ENCODE results near the gene SIPA1L3. TPM values are rescaled to one million over a fixed set of nuclear protein-coding genes. Genes with fewer than 3 reads are reported as not detected.
"Not testable (repeated sequence)": the region's sequence is repeated elsewhere in the genome, so short reads cannot be mapped to it uniquely, and the experiment has no call there.

The SIPA1L3 gene, protein sequence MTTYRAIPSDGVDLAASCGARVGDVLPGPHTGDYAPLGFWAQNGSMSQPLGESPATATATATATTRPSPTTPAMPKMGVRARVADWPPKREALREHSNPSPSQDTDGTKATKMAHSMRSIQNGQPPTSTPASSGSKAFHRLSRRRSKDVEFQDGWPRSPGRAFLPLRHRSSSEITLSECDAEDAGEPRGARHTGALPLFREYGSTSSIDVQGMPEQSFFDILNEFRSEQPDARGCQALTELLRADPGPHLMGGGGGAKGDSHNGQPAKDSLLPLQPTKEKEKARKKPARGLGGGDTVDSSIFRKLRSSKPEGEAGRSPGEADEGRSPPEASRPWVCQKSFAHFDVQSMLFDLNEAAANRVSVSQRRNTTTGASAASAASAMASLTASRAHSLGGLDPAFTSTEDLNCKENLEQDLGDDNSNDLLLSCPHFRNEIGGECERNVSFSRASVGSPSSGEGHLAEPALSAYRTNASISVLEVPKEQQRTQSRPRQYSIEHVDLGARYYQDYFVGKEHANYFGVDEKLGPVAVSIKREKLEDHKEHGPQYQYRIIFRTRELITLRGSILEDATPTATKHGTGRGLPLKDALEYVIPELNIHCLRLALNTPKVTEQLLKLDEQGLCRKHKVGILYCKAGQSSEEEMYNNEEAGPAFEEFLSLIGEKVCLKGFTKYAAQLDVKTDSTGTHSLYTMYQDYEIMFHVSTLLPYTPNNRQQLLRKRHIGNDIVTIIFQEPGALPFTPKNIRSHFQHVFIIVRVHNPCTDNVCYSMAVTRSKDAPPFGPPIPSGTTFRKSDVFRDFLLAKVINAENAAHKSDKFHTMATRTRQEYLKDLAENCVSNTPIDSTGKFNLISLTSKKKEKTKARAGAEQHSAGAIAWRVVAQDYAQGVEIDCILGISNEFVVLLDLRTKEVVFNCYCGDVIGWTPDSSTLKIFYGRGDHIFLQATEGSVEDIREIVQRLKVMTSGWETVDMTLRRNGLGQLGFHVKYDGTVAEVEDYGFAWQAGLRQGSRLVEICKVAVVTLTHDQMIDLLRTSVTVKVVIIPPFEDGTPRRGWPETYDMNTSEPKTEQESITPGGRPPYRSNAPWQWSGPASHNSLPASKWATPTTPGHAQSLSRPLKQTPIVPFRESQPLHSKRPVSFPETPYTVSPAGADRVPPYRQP (N-terminal part only)
- total RNA-seq = 1 to 10 TPM; 9.8 to 10.0 TPM
- long read RNA-seq = 0 reads

DNA sequence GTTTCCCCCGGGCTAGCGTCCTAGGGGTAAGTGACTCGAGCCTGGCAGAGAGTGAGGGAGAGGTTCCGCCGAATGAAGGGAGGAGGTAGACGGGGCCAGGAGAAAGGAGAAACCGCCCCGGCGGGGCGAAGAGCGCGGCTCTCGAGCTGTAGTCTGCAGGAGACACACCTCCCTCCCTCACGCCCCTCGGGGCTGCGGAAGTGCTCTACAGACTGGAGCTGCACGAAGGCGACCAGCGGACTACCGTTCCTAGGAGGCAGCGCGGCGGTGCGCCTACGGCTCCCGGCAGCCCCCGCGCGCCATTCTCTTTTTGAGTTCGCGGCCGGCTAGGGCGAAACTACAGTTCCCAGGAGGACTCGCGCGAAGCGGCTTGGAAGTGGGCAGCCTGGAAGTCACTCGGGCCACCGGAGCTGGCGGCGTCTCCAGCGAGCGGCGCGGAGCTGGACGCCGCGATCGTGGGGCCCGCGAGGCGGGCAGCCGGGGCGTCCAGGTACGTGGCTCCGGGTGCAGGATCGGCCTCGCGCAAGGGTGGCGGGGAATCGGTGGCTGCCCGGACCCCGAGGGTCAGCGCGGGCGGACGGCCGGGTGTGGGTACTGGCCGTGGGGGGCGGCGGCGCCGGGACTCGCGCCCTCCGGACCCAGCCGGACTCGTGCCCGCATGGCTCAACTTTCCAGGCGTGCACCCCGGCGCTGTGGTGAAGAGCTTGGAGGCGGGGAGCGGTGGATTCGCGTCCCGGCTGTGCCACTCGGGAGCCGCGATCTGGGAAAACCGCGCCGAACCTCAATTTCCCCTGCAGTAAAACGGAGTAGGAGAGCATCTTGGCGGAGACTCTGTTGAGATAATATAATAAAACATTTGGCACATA is at the start of gene SIPA1L3:
Gene SIPA1L3, plus strand, starts transcription at position 340 of the 866 bp plus-strand sequence. CDS start 174,358 bp downstream, outside the sequence.
- peak; percentile 96 for DNase-seq
- intact Hi-C loops (cut with DNase I) = loop anchor here in 1 of 2 donors (5.0 kb wide), 1 partner anchor 95 kb away; no protein-coding TSS in a partner anchor
- peak; percentile 99 for ATAC-seq

DNA sequence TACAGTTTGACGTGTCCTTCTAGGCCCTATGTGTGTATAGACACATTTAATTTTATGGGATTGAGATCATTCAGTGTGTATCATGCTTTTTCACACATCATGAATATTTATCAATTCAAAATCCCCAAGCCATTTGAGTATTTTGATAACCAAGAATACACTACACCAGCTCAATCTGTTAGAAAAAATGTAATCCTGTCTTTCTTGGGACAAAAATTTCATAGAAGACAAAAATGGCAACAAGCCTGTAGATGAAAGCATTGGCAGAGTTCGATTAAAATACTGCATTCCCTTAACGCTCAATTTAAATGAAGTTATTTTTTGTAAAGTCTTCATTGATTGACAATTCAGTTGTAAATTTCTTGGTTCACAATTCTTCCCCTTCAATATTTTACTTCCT is 42.5 kb upstream of the SIPA1L3 start:
- intact Hi-C loops (cut with DNase I) = no loop called here
- no peak for ATAC-seq
- no peak for DNase-seq

DNA sequence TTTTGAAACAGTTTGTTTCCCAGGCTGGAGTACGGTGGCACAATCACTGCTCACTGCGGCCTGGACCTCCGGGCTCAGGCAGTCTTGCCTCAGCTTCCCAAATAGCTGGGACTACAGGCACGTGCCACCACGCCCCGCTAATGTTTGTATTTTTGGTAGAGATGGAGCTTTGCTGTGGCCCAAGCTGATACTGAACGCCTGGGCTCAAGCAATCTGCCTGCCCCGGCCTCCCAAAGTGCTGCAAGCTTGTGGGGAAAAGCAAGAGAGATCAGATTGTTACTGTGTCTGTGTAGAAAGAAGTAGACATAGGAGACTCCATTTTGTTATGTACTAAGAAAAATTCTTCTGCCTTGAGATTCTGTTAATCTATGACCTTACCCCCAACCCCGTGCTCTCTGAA is 41.1 kb upstream of the SIPA1L3 start:
- intact Hi-C loops (cut with DNase I); ATAC-seq; DNase-seq: not testable (repeated sequence)

DNA sequence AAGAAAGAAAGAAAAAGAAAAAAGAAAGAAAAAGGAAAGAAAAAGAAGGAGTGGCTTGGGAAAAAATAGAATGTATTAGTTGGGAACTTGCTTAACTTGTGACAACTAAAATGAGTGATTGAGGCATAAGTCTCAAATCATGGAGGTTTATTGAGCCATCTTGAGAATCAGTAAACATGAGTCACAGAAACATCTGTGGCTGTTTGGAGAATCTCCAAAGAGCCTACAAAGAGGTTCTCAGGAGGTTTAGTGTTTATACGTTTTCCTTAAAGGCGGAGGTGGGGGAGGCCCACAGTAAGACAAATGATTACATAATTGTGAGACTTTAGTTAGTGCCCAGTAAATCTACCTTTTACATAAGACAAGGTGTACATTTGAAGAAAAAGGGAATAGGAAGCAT is 39.2 kb upstream of the SIPA1L3 start:
- no peak for ATAC-seq
- intact Hi-C loops (cut with DNase I) = no loop called here
- no peak for DNase-seq

DNA sequence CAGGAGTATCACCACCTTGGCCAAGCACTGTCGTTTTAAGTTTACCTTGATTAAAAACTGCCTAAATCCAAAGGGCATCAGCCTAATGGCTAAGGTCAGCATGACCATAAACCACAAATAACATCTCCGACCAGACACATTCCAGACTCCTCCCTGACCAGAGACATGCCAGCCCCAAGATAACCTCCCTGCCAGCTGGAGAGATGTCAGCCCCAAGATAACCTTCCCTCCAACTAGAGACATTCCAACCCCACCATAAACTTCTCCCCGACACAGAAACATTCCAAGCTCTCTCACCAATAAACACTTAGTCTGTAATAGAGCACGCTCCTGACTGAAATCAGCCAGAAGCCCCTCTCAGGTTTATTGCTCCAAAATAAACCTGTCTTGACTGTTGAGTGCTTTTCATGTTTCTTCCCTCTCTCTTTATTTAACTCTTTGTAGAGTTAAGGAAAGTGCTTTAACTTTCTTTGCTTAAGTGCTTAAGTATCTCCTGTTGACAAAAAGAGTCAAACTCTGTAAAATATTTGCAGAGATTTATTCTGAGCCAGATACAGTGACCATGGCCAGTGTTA is 37.2 kb upstream of the SIPA1L3 start:
- DNase-seq = no peak
- intact Hi-C loops (cut with DNase I) = no loop called here
- ATAC-seq = no peak

DNA sequence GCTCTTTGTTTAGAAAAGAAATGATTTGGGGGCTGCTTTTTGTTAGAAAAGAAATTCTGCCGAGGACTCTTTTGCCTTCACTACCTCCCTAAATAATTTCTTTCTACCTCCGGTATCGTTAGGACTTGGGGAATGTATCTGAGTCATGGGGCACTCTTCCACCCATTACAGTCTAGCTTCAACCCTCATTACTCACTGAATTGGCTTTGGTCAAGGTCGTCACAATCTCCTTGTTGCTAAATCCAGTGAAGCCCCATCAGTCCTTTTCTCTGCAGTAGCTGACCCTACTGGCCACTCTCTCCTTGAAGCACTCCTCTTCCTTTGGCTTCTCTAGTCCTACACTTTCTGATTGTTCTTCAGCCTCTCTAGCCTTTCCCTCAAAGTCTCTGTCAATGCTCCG is 34.6 kb upstream of the SIPA1L3 start:
- DNase-seq (no peak), ATAC-seq (no peak)
- intact Hi-C loops (cut with DNase I) = no loop called here

DNA sequence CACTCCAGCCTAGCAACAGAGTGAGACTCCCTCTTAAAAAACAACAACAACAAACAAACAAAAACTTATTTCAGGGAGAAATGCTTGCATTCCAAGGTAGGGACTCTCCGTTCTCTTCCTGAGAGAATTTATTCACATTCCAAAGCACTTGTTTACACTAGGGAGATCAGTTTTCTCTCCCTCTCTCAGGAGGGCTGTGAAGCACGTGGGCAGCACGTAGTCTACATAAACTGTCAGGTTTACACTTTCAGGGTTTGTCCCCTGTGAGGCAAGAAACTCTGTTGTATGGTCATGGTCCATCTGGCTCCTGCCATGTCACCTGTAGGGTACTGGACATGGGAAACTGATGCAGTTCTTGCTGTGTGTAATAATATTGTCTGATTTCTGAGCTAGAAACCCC is 32.2 kb upstream of the SIPA1L3 start:
- DNase-seq = no peak
- intact Hi-C loops (cut with DNase I) = no loop called here
- no peak for ATAC-seq

DNA sequence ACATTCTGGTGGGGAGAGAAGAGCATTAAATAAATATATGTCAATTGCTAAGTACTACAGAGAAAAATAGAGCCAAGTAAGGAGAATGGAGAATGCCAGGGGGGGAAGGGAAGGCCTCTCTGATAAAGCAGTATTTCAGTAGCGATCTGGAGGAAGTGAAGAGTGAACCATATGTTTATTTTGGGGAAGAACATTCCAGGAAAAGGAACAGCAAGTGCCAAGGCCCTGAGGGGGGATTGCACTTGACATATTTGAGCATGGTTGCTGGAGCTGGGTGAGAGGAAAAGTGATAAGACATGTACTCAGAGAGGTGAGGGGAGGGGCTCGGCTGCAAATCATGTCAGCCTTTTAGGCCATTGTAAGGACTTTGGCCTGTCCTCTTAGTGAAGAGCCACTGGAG is 31.0 kb upstream of the SIPA1L3 start:
- intact Hi-C loops (cut with DNase I) = no loop called here
- DNase-seq (no peak), ATAC-seq (no peak)

DNA sequence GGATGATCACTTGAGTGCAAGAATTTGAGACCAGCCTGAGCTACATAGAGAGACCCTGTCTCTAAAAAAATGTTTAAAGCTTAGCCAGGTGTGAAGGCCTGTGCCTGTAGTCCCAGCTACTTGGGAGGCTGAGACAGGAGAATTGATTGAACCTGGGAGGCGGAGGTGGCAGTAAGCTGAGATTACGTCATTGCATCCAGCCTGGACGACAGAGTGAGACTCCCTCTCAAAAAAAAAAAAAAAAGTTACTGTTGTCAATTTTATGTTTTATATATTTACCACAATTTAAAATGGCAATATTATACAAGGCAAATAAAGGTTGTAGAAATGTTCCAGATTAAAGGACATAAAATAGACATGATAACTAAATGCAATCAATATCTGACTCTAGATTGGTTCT is 29.9 kb upstream of the SIPA1L3 start:
- intact Hi-C loops (cut with DNase I) = no loop called here
- DNase-seq = no peak
- ATAC-seq = no peak

DNA sequence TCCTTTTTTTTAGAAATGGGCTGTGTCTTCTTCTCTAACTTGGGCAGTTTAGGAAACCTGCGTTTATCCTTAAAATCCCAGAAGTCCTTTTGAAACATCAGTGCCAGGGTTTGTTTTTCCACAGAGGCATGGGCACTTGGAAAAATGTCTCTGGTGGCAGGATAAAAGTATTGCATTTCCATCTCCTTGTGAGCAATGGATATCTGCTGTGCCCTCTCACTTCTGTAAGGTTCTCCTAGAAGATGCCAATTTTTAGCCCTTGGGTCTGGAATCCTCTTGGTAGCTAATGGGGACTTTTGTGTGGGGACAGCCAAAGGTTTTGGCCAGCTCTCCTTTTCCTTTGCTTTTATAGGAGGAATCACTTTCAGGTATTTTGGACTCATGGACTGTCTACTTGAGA is 21.6 kb upstream of the SIPA1L3 start:
- DNase-seq (no peak), ATAC-seq (no peak)
- intact Hi-C loops (cut with DNase I) = no loop called here

DNA sequence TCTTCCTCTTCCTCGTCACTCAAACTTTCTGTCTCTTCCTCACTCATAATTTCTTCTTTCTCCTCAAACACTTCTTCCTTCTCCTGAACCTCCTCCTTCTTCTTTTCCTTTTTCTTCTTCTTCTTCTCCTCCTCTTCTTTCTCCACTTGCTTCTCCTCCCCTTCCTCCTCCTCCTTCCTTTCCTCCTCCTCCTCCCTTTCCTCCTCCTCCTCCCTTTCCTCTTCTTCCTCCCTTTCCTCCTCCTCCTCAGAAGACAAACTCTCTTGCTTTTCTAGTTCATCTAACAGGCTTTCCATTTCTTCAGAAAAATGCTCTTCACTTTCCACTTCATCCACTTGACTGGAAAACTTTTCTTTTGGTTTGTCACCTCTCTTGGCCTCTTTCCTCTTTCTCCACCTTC is 20.4 kb upstream of the SIPA1L3 start:
- no peak for ATAC-seq
- no peak for DNase-seq
- intact Hi-C loops (cut with DNase I) = no loop called here

DNA sequence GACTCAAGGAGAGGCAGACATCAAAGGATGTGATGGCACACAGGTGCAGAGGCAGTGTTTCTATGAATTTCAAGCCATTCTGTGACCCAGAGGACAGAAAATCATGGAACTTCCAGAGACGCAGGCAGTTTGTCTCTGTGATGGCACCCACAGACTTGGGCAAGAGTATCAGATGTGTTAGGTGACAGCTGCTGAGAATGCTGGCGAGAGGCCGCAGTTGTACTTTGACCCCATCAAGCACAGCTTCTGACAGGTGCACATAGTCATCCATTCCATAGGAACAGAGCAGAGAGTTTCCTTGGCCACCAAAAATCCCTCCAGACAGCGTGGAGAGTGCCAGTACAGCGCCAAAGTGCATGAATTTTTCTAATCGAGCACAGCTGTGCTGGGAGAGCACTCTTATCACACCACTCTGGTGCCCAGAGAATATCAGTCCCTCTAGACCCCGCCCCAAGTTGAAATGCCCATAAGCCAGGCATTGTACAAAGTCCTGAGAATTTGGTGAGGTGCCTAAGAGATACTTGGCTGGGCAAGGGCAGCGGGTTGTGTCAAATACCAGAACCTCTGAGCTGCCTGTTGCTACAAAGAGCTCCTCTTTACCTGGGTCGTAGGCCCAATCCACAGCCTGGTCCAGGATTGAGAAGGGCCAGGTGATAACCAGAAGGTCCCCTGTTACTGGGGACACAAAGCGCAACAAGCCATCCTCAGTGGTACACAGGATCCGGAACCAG is 13.0 kb upstream of the SIPA1L3 start:
- ATAC-seq = no peak
- intact Hi-C loops (cut with DNase I) = loop anchor here (10.0 kb wide), 2 partner anchors 341 to 441 kb away; partner anchors contain the start of gene CATSPERG (in 1 of the 2)
- no peak for DNase-seq

DNA sequence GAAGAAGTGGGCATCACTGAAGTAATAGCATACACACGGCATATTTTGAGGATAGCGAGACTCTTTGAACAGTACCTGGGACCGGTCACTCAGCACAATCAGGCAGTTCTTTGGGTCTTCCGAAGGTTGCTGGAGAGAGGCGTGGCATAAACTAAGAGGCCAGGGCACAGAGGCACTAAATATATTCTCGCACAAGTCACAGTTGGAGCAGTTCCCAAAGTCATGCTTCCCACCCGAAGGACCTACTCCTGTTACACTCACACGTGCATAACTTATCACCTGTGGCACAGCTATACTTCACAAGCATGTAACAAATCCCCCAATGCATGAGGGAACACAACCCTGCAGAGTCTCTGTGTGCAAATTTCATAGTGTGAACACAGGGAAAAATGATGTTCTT is 10.8 kb upstream of the SIPA1L3 start:
- intact Hi-C loops (cut with DNase I) = loop anchor here (5.0 to 10.0 kb wide), 4 partner anchors 336 to 441 kb away; partner anchors contain the start of gene CATSPERG (in 2 of the 2)
- no peak for ATAC-seq
- no peak for DNase-seq

DNA sequence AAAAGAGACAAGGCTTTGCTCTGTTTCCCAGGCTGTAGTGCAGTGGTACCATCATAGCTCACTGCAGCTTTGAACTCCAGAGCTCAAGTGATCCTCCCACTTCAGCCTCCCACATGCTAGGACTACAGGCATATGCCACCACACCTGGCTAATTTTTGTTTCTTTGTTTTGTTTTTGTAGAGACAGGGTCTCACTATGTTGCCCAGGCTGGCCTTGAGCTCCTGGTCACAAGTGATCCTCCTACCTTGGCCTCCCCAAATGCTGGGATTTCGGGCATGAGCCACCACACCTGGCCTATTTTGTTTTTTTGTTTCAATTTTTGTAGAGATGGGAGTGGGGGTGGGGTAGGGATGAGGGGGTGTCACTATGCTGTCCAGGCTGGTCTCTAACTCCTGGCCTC is 7.6 kb upstream of the SIPA1L3 start:
- ATAC-seq (no peak), DNase-seq (no peak)
- intact Hi-C loops (cut with DNase I) = loop anchor here (5.0 to 10.0 kb wide), 4 partner anchors 333 to 438 kb away; partner anchors contain the start of gene CATSPERG (in 2 of the 2)

DNA sequence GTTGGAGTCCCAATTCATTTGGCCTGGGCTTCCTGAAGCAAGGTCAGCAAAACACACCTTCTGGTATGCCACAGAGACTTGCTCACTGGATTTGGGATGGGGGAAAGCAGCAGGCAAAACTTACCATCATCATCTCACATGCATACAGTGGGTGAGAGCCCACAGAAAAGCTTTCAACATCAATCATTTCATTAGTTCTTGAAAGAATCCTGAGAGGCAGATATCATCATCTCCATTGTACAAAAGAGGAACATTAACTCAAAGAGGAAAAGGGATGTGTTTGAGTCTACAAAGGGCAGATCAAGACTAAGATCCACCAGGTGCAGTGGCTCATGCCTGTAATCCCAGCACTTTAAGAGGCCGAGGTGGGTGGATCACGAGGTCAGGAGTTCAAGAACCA is 7.0 kb upstream of the SIPA1L3 start:
- DNase-seq (no peak), ATAC-seq (no peak)
- intact Hi-C loops (cut with DNase I) = loop anchor here (5.0 to 10.0 kb wide), 5 partner anchors 197 to 437 kb away; partner anchors contain the start of gene CATSPERG (in 2 of the 2)

DNA sequence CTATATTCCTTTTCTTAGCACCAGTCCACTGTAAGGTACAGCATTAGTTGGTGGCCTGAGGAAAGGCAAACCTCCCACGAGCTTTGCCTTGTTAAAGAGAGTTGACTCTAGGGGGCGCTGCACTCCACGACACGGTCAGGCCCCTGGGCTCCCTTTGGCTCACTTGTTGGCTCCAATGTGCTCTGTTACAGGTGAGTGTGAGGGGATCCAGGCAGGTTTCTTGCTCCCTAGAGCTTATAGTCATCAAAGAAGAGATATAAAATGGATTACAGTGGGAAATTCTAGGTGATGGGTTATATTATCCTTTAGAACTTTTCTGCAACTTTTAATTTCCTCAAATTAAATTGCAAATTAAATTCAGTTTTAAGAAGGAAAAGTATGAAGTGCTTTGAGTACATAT is 4.3 kb upstream of the SIPA1L3 start:
- ATAC-seq (peak in 1 of 2 donors; percentile 20), DNase-seq (peak; percentile 80)
- intact Hi-C loops (cut with DNase I) = loop anchor here (5.0 kb wide), 1 partner anchor 195 kb away; no protein-coding TSS in a partner anchor

DNA sequence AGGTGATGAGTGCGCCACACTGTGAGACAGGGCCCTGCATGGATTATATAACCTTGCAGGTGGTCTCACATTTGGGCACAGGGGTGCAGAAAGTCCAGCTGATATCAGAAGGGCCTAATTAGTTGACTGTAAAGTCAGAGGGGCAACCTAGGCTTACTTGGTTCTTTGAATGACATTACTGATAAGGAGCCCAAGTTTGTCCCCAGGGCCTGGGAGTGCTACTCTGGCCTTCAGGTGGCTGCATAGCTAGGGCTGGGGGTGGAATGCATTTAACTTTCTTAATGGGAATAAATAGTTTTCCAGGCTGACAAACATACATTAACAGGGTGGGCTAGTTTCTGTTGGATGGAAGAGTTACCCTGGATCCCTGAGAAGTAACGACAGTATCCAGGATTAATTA is 3.9 kb upstream of the SIPA1L3 start:
- DNase-seq (no peak), ATAC-seq (no peak)
- intact Hi-C loops (cut with DNase I) = loop anchor here (5.0 kb wide), 1 partner anchor 194 kb away; no protein-coding TSS in a partner anchor

Measured in left cardiac atrium (tissue), 4 donors.